ENCODE results near the gene MARK3.

The MARK3 gene

GRCh38 chr14:103433916-103434563, 48.8 kb downstream of the MARK3 start:
- H3K4me3 ChIP-seq (ENCODE audit: low read length), result no peak overlapping the region
- DNase-seq (ENCODE audit: low read depth), result no peak
- no peak for TF ChIP-seq CTCF (IDR thresholded peaks at IDR 0.05; ENCODE audit: insufficient read depth, low read depth, low read length, missing control alignments)

DNA sequence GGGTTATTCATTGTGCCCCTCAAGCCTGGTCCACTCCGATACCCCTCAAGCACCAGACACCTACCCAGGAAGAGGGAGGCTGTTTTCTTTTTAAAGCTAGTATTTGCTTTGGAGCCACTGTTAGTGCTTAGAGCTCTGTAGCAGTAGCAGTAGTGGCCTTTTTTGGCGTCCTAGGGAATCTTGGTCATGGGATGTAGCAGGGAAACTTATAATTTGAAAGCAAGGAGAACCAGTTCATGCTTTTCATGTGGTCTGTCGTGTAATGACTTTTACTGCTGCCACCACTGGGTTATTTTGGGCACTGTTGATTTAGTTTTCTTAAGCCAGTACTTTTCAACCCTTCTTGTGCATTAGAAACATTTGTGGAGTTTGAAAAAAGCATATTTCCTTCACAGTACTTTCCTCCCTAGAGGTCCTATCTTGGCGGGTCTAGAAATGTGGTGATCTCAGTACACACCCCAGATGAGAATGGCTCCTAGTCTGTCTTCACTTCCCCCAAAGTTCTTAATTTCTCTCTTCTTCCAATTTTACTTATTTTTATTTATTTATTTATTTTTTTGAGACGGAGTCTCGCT, 49.7 kb downstream of the MARK3 start:
- no peak for DNase-seq (ENCODE audit: low read depth)
- no peak overlapping the region for H3K4me3 ChIP-seq (ENCODE audit: low read length)
- TF ChIP-seq CTCF (IDR thresholded peaks at IDR 0.05; ENCODE audit: insufficient read depth, low read depth, low read length, missing control alignments), result no peak

- peak; percentile 53 for DNase-seq (ENCODE audit: low read depth)
- no peak overlapping the region for H3K4me3 ChIP-seq (ENCODE audit: low read length)
- TF ChIP-seq CTCF (IDR thresholded peaks at IDR 0.05; ENCODE audit: insufficient read depth, low read depth, low read length, missing control alignments), result no peak
These were observed 51.3 kb downstream of the MARK3 start for GRCh38 chr14:103436533-103436932.

DNA sequence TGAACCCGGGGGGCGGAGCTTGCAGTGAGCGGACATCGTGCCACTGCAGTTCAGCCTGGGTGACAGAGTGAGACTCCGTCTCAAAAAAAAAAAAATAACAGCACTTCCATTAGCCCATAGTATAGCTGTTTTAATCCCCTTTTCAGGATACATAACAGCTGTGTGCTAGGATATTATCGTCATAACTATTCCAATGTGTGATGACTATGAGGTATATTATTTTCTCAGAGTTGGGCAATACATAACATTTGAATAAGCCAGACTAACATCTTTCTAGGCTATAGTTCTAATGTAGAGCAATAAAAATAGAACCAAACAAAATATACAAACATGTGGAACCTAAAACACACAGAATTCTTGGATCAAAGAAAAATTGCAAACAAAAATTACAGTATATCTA, 57.1 kb downstream of the MARK3 start:
- no peak overlapping the region for H3K4me3 ChIP-seq (ENCODE audit: low read length)
- no peak for DNase-seq (ENCODE audit: low read depth)
- no peak for TF ChIP-seq CTCF (IDR thresholded peaks at IDR 0.05; ENCODE audit: insufficient read depth, low read depth, low read length, missing control alignments)

DNA sequence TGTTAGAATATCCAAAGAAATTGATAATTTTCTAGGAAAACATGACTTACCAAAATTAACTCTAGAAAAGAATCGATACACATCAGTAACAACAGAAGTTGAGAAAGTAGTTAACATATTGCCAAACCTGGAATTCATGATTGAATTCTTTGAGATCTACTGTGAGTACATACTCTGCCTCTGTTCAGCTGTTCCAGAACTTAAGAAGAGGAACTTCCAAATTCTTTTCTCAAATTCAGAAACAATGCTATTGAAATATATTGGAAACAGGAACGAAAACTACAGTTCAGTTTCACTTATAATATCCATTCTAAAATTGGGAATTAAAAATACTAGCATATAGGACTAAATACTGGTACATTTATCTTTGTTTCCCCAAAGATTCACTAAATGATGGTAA, 57.9 kb downstream of the MARK3 start:
- no peak for TF ChIP-seq CTCF (IDR thresholded peaks at IDR 0.05; ENCODE audit: insufficient read depth, low read depth, low read length, missing control alignments)
- DNase-seq (ENCODE audit: low read depth), result no peak
- no peak overlapping the region for H3K4me3 ChIP-seq (ENCODE audit: low read length)

GRCh38 chr14:103444837-103445524, 59.8 kb downstream of the MARK3 start:
- peak; percentile 28 for DNase-seq (ENCODE audit: low read depth)
- TF ChIP-seq CTCF (IDR thresholded peaks at IDR 0.05; ENCODE audit: insufficient read depth, low read depth, low read length, missing control alignments), result no peak
- H3K4me3 ChIP-seq (ENCODE audit: low read length), result no peak overlapping the region

Measured in epithelial cell of esophagus (primary cell).